Measurements from ENCODE around the gene MLC1.

Gene MLC1

DNA sequence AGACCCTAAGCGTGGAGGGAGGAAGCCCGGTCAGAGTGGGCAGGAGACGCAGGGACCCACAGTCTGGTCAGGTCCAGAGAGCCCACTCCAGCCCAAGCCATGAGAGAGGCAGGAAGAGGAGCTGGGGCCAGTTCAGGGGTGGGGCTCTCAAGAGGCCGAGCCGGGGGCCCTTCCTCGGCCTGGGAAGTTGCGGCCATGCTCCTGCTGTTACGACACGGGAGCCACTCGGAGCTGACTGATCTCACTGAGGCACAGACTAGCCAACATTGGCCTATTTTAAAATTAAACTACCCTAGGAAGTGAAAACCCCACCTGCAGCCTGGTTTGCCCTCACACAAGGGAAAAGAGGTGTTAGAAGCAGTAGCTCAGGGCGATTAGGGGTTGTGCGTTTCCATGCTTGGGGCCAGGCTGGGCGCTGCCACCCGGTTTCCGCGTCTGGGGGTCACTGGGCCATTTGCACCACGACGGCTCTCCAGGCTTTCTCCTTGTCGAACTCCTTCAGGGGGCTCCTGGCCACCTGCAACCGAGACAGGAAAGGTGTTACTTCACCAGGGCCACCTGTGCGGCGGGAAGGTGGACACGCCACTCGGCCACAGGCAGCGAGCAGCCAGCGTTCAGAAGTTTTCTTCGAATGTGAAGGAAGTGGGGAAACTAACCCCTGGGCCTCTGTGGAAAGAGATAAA is 23.9 kb downstream of the MLC1 start:
- Histone ChIP-seq H3K4me1 (ENCODE audit: control insufficient read depth, low read depth, low read length) (peaks cover 7% of the 10 kb centered on the region), H3K9me3 (ENCODE audit: control insufficient read depth, low read depth, low read length) (no peaks in the 10 kb centered on the region), H3K4me3 (ENCODE audit: low read length) (no peak overlapping the region), H3K9ac (ENCODE audit: low read length) (no peak overlapping the region), H3K27ac (ENCODE audit: low read length) (no peak overlapping the region), H3K27me3 (ENCODE audit: control insufficient read depth, insufficient read depth, low read length) (peaks cover 7% of the 10 kb centered on the region), H3K36me3 (ENCODE audit: control insufficient read depth, low read depth, low read length) (no peaks in the 10 kb centered on the region)

- H3K9me3 ChIP-seq (ENCODE audit: control insufficient read depth, low read depth, low read length): no peaks in the 10 kb centered on the region
- no peak overlapping the region for H3K9ac ChIP-seq (ENCODE audit: low read length)
- no peak overlapping the region for H3K27ac ChIP-seq (ENCODE audit: low read length)
- H3K4me3 ChIP-seq (ENCODE audit: low read length): no peak overlapping the region
- no peaks in the 10 kb centered on the region for H3K36me3 ChIP-seq (ENCODE audit: control insufficient read depth, low read depth, low read length)
- H3K27me3 ChIP-seq (ENCODE audit: control insufficient read depth, insufficient read depth, low read length): peaks cover 7% of the 10 kb centered on the region
- H3K4me1 ChIP-seq (ENCODE audit: control insufficient read depth, low read depth, low read length): peaks cover 7% of the 10 kb centered on the region
Observed at GRCh38 chr22:50060441-50061140, 24.6 kb downstream of the MLC1 start.

- Histone ChIP-seq H3K36me3 (ENCODE audit: control insufficient read depth, low read depth, low read length) (no peaks in the 10 kb centered on the region), H3K4me1 (ENCODE audit: control insufficient read depth, low read depth, low read length) (peaks cover 7% of the 10 kb centered on the region), H3K4me3 (ENCODE audit: low read length) (peak overlapping the region; percentile 66)
Observed at GRCh38 chr22:50059881-50060262, 25.4 kb downstream of the MLC1 start.

GRCh38 chr22:50058906-50059880 is 26.0 kb downstream of the MLC1 start:
- peak overlapping the region; percentile 66 for H3K4me3 ChIP-seq (ENCODE audit: low read length)
- peaks cover 7% of the 10 kb centered on the region for H3K27me3 ChIP-seq (ENCODE audit: control insufficient read depth, insufficient read depth, low read length)
- H3K27ac ChIP-seq (ENCODE audit: low read length): no peak overlapping the region
- no peaks in the 10 kb centered on the region for H3K9me3 ChIP-seq (ENCODE audit: control insufficient read depth, low read depth, low read length)
- peaks cover 7% of the 10 kb centered on the region for H3K4me1 ChIP-seq (ENCODE audit: control insufficient read depth, low read depth, low read length)
- H3K36me3 ChIP-seq (ENCODE audit: control insufficient read depth, low read depth, low read length): no peaks in the 10 kb centered on the region
- no peak overlapping the region for H3K9ac ChIP-seq (ENCODE audit: low read length)

More at GRCh38 chr22:50059881-50060262, 25.4 kb downstream of the MLC1 start:
- H3K27ac ChIP-seq (ENCODE audit: low read length): no peak overlapping the region
- no peaks in the 10 kb centered on the region for H3K9me3 ChIP-seq (ENCODE audit: control insufficient read depth, low read depth, low read length)
- peaks cover 7% of the 10 kb centered on the region for H3K27me3 ChIP-seq (ENCODE audit: control insufficient read depth, insufficient read depth, low read length)
- no peak overlapping the region for H3K9ac ChIP-seq (ENCODE audit: low read length)

GRCh38 chr22:50058061-50058905 is 26.9 kb downstream of the MLC1 start, which contains the start of gene TTLL8:
Gene TTLL8 (minus strand): TSS chr22:50058298.
- Histone ChIP-seq H3K4me1 (ENCODE audit: control insufficient read depth, low read depth, low read length) (peaks cover 7% of the 10 kb centered on the region), H3K9ac (ENCODE audit: low read length) (no peak within 1 kb of the TSS), H3K27ac (ENCODE audit: low read length) (no peak within 1 kb of the TSS), H3K36me3 (ENCODE audit: control insufficient read depth, low read depth, low read length) (no peaks in the 10 kb centered on the region), H3K4me3 (ENCODE audit: low read length) (peak within 1 kb of the TSS; percentile 66), H3K27me3 (ENCODE audit: control insufficient read depth, insufficient read depth, low read length) (peaks cover 7% of the 10 kb centered on the region), H3K9me3 (ENCODE audit: control insufficient read depth, low read depth, low read length) (no peaks in the 10 kb centered on the region)

DNA sequence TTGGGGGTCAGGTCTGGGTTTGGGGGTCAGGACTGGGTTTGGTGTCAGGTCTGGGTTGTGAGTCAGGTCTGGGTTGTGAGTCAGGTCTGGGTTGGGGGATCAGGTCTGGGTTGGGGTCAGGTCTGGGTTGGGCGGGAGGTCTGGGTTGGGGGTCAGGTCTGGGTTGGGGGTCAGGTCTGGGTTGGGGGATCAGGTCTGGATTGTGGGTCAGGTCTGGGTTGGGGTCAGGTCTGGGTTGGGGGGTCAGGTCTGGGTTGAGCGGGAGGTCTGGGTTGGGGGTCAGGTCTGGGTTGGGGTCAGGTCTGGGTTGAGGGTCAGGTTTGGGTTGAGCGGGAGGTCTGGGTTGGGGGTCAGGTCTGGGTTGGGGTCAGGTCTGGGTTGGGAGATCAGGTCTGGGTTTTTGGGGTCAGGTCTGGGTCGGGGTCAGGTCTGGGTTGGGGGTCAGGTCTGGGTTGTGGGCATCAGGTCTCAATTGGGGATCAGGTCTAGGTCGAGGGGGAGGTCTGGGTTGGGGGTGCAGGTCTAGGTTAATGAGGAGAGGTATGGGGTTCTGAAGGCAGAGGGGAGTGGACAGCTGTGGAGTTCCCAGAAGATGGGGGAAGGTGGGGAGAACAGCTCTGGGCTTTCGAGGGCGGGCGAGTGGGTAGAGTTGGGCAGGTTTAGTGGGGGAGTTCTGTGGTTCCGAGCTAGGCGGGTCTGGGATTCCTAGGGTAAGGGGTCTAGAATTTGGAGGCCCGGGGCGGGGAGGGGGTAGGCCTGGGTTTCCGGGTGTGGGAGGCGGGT is 27.8 kb downstream of the MLC1 start:
- no peak overlapping the region for H3K4me3 ChIP-seq (ENCODE audit: low read length)
- no peaks in the 10 kb centered on the region for H3K36me3 ChIP-seq (ENCODE audit: control insufficient read depth, low read depth, low read length)
- H3K9ac ChIP-seq (ENCODE audit: low read length): no peak overlapping the region
- H3K9me3 ChIP-seq (ENCODE audit: control insufficient read depth, low read depth, low read length): no peaks in the 10 kb centered on the region
- no peak overlapping the region for H3K27ac ChIP-seq (ENCODE audit: low read length)
- H3K27me3 ChIP-seq (ENCODE audit: control insufficient read depth, insufficient read depth, low read length): peaks cover 7% of the 10 kb centered on the region
- H3K4me1 ChIP-seq (ENCODE audit: control insufficient read depth, low read depth, low read length): peaks cover 7% of the 10 kb centered on the region

DNA sequence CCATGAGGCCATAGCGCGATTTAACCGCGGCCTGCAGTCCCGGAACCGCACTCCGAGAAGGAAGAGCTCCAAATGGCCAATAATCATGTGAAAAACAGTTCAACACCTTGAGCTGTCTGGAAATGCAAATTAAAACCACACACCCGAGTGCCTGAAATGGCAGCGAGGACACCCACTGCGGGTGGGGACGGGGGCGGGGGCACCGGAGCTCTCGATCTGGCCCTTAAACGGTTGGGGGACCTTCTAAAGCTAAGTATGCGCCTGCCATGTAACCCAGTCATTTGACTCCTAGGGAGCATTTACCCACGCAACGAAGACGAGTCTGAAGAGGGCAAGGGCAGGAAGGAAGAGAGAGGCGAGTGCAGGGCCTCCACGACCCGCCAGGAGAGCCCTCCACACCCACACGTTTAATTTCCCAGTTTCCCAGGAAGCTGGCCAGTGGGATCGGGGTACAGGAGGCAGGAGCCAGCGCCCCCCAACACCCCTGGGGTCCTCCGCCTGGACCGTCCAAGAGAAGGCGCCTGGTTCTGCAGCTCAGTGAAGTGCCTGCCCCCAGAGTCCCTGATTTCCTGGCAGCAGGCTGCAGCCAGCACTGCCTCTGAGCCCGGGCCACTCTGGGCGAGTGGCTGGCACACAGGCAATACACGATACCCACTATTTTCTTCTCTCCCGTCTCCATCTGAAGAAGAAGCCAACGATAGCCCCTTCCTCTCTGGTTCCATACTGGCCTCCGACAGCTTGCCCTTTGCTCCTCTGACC is 28.8 kb downstream of the MLC1 start:
- H3K9ac ChIP-seq (ENCODE audit: low read length): no peak overlapping the region
- no peaks in the 10 kb centered on the region for H3K9me3 ChIP-seq (ENCODE audit: control insufficient read depth, low read depth, low read length)
- peaks cover 7% of the 10 kb centered on the region for H3K4me1 ChIP-seq (ENCODE audit: control insufficient read depth, low read depth, low read length)
- no peak overlapping the region for H3K27ac ChIP-seq (ENCODE audit: low read length)
- peaks cover 7% of the 10 kb centered on the region for H3K27me3 ChIP-seq (ENCODE audit: control insufficient read depth, insufficient read depth, low read length)
- H3K36me3 ChIP-seq (ENCODE audit: control insufficient read depth, low read depth, low read length): no peaks in the 10 kb centered on the region
- H3K4me3 ChIP-seq (ENCODE audit: low read length): no peak overlapping the region

- Histone ChIP-seq H3K27me3 (ENCODE audit: control insufficient read depth, insufficient read depth, low read length) (peaks cover 7% of the 10 kb centered on the region), H3K4me1 (ENCODE audit: control insufficient read depth, low read depth, low read length) (no peaks in the 10 kb centered on the region), H3K9ac (ENCODE audit: low read length) (no peak overlapping the region), H3K27ac (ENCODE audit: low read length) (no peak overlapping the region), H3K36me3 (ENCODE audit: control insufficient read depth, low read depth, low read length) (no peaks in the 10 kb centered on the region), H3K4me3 (ENCODE audit: low read length) (no peak overlapping the region), H3K9me3 (ENCODE audit: control insufficient read depth, low read depth, low read length) (no peaks in the 10 kb centered on the region)
Observed at GRCh38 chr22:50053861-50054260, 31.4 kb downstream of the MLC1 start.

GRCh38 chr22:50051930-50052329 is 33.3 kb downstream of the MLC1 start:
- Histone ChIP-seq H3K9ac (ENCODE audit: low read length) (no peak overlapping the region), H3K27me3 (ENCODE audit: control insufficient read depth, insufficient read depth, low read length) (no peaks in the 10 kb centered on the region)

More at GRCh38 chr22:50051930-50052329, 33.3 kb downstream of the MLC1 start:
- no peak overlapping the region for H3K27ac ChIP-seq (ENCODE audit: low read length)
- H3K4me3 ChIP-seq (ENCODE audit: low read length): no peak overlapping the region
- H3K36me3 ChIP-seq (ENCODE audit: control insufficient read depth, low read depth, low read length): no peaks in the 10 kb centered on the region
- no peaks in the 10 kb centered on the region for H3K4me1 ChIP-seq (ENCODE audit: control insufficient read depth, low read depth, low read length)
- no peaks in the 10 kb centered on the region for H3K9me3 ChIP-seq (ENCODE audit: control insufficient read depth, low read depth, low read length)
